B cell (primary cell): ENCODE results near the gene TNFRSF25.

Experiments used
- EZH2 ChIP-seq: IDR thresholded peaks from 2 replicates; pipeline ENCODE4 v1.6.1; 2012; ENCODE audit warnings: borderline replicate concordance, low read depth, mild to moderate bottlenecking, moderate library complexity, low read length; ENCODE audit not compliant: insufficient read depth, poor library complexity, severe bottlenecking
- TF ChIP-seq, protein P1 (sequence below): fragments of 200-600 bp; IDR thresholded peaks from one replicate; pipeline ENCODE4 v1.8.0; 2022; ENCODE audit warnings: antibody characterized with exemption, mild to moderate bottlenecking

DNA sequence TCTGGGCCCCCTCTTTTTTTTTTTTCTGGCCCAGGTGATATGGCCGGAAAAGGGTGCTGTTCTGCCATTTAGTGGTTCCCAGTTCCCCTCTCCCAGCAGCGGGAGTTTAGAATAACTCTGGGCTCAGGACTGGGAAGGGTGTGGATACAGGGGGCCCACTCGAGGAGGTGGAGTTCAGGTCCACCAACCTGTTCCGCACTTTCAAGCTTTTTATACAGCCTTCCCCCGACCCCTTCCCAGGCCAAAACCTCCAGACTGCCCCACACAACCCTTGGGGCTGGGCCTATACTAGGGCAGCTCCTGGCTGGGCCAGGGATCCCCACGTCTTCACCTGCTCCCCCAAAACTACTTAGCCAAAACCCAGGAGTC lies 25.1 kb upstream of the TNFRSF25 start:
- TF ChIP-seq, protein P1, sequence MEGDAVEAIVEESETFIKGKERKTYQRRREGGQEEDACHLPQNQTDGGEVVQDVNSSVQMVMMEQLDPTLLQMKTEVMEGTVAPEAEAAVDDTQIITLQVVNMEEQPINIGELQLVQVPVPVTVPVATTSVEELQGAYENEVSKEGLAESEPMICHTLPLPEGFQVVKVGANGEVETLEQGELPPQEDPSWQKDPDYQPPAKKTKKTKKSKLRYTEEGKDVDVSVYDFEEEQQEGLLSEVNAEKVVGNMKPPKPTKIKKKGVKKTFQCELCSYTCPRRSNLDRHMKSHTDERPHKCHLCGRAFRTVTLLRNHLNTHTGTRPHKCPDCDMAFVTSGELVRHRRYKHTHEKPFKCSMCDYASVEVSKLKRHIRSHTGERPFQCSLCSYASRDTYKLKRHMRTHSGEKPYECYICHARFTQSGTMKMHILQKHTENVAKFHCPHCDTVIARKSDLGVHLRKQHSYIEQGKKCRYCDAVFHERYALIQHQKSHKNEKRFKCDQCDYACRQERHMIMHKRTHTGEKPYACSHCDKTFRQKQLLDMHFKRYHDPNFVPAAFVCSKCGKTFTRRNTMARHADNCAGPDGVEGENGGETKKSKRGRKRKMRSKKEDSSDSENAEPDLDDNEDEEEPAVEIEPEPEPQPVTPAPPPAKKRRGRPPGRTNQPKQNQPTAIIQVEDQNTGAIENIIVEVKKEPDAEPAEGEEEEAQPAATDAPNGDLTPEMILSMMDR: no peak
- TF ChIP-seq EZH2: no peak
